Measurements from ENCODE around the gene ASRGL1.
"Not testable (repeated sequence)": the region's sequence is repeated elsewhere in the genome, so short reads cannot be mapped to it uniquely, and the experiment has no call there.

ASRGL1 gene

DNA sequence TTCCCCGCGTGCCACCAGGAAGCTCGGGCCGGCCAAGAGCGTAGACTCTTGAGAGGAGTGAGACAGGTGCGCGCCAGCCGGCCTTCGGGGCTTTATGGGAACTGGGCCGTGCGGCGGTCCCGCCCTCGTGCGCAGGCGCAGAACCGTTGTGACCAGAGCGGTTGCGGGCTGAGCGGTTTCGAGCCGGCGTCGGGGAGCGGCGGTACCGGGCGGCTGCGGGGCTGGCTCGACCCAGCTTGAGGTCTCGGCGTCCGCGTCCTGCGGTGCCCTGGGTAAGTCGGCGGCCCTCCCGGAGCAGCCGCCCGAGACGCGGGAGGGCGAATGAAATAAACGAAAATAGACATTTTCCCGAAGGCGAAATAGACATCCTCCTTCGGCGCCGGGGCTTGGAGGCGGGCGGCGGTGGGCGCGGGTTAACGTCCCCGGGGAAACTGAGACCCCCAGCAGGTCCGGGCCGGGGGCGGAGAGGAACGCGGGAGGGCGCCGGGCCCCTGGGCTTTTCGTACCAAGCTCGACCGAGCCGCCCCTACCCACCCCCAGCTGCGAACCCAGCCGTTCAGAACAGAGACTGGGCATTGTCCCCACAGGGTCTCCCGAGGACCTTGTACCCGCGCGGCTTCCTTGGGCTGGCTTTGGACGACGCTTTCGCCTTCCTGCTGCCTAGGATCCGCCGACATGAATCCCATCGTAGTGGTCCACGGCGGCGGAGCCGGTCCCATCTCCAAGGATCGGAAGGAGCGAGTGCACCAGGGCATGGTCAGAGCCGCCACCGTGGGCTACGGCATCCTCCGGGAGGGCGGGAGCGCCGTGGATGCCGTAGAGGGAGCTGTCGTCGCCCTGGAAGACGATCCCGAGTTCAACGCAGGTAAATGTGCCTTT lies at the start of gene ASRGL1:
Gene ASRGL1, plus strand, starts transcription at position 146 of the 879 bp plus-strand sequence. Its CDS starts 530 bp downstream, at position 676.
- peak within 1 kb of the TSS; percentile 55 for H3K4me3 ChIP-seq (ENCODE audit: low read depth, low read length)
- DNase-seq (ENCODE audit: low read depth) = no peak

DNA sequence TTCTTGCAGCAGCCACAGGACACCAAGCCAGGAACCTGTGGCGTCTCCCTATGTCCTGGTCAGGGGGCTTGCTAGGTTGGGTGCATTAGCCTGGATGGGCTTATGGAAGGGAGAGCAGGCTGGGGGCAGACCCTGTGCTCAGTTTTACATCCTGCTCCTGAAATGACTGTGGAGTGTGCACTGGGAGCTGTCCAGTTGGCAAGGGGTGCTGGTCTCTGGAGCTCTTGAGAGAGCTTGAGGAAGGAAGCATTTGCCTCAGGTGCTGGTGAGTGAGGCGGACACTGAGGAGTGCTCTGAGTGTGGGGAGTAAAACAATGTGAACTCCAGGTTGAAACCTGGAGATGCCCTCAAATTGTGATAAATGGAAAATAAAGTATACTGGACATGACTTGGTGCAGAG lies 41.7 kb upstream of the ASRGL1 start:
- no peak overlapping the region for H3K4me3 ChIP-seq (ENCODE audit: low read depth, low read length)
- no peak for DNase-seq (ENCODE audit: low read depth)

DNA sequence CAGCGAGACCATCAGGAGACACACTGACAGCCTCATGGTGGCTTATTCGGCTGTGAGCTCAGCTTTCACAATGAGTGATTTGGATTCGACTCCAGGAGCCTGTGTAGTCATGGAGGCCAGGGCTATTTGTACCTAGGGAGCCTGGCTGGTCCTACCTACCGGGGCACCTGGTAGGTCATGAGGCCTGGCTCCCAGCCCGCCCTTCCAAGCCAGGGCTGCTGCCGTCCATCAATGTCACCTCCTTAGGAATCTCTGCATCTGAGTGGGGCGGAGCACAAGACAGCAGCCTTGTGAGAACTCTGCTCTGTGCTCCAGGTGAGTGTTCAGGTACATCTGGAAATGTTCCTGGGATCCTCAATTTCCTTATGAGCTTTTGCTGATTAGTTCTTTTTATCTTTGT lies 38.3 kb upstream of the ASRGL1 start, which contains the start of gene SCGB1D4:
Gene SCGB1D4, minus strand, starts transcription at position 101 of the 400 bp plus-strand sequence. Its CDS starts 65 bp downstream, at position 36.
- H3K4me3 ChIP-seq (ENCODE audit: low read depth, low read length) = no peak within 1 kb of the TSS
- no peak for DNase-seq (ENCODE audit: low read depth)

DNA sequence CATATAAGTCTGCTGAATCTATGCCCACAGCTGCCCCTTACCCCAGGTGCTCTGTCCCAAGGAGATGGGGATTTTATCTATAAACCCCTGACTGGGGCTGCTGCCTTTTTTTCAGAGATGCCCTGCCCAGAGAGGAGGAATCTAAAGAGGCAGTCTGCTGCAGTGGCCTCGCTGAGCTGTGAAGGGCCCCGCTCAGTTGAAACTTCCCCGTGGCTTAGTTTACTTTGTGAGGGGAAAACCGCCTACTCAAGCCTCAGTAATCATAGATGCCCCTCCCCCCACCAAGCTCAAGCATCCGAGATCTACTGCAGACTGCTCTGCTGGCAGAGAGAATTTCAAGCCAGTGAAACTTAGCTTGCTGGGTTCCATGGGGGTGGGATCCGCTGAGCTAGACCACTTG lies 31.0 kb upstream of the ASRGL1 start:
- no peak overlapping the region for H3K4me3 ChIP-seq (ENCODE audit: low read depth, low read length)
- DNase-seq (ENCODE audit: low read depth) = no peak

DNA sequence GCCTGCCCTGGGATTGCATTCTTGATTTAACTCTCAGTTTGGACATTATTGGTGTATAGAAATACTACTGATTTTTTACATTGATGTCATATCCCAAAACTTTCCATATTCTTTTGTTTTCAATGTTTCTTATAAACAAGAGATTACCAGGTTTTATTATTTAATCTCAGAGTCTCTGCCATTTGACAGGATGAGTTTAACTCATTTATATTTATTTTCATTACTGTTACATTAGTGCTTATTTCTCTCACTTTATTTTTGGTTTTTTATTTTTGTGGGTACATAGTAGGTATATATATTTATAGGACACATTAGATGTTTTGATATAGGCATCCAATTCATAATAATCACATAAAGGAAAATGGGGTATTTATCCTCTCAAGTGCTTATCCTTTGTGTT lies 29.3 kb upstream of the ASRGL1 start:
- no peak for DNase-seq (ENCODE audit: low read depth)
- H3K4me3 ChIP-seq (ENCODE audit: low read depth, low read length) = no peak overlapping the region

DNA sequence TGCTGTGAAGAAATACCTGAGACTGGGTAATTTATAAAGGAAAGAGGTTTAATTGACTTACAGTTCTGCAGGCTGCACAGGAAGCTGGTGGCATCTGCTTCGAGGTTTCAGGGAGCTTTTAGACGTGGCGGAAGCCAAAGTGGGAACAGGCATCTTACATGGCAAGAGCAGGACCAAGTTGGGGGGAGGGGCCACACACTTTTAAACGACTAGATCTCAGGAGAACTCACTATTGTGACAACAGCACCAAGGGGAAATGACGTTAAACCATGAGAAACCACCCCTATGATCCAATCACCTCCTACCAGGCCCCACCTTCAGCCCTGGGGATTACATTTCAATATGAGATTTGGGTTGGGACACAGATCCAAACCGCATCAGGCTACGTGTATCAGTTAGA lies 27.3 kb upstream of the ASRGL1 start:
- H3K4me3 ChIP-seq (ENCODE audit: low read depth, low read length) = no peak overlapping the region

DNA sequence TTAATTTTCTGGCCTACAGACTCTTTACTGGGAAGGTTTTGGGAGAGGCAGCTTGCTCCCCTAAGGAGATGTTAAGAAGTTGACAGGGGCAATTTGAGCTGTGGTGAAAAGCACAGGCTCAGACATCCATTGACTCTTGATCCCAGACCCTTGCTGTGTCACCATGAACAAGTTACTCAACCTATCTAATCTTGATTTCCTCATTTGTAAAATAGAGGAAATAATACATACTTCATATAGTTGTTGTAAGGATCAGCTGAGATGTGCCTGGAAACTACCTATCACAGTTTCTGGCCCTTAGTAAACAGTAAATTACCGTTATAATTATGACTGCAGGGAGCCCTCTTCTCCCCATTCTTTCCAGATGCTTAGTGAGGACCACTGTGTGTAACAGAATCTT lies 21.8 kb upstream of the ASRGL1 start:
- DNase-seq (ENCODE audit: low read depth) = no peak
- no peak overlapping the region for H3K4me3 ChIP-seq (ENCODE audit: low read depth, low read length)

More for the DNA sequence above, 27.3 kb upstream of the ASRGL1 start:
- no peak for DNase-seq (ENCODE audit: low read depth)

DNA sequence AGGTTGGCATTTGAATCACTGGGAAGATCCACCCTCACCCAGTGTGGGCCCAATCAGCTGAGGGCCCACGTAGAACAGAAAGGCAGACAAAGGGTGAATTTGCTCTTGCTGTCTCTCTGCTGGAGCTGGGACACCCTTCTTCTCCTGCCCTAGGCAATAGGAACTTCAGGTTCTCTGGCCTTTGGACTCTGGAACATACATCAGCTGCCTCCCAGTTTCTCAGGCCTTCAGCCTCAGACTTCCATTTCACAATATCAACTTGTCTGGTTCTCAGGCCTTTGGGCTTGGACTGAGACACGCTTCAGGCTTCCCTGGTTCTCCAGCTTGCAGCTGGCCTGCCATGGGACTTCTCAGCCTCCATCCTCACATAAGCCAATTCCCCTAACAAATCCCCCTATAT lies 14.7 kb upstream of the ASRGL1 start:
- no peak for DNase-seq (ENCODE audit: low read depth)
- no peak overlapping the region for H3K4me3 ChIP-seq (ENCODE audit: low read depth, low read length)

DNA sequence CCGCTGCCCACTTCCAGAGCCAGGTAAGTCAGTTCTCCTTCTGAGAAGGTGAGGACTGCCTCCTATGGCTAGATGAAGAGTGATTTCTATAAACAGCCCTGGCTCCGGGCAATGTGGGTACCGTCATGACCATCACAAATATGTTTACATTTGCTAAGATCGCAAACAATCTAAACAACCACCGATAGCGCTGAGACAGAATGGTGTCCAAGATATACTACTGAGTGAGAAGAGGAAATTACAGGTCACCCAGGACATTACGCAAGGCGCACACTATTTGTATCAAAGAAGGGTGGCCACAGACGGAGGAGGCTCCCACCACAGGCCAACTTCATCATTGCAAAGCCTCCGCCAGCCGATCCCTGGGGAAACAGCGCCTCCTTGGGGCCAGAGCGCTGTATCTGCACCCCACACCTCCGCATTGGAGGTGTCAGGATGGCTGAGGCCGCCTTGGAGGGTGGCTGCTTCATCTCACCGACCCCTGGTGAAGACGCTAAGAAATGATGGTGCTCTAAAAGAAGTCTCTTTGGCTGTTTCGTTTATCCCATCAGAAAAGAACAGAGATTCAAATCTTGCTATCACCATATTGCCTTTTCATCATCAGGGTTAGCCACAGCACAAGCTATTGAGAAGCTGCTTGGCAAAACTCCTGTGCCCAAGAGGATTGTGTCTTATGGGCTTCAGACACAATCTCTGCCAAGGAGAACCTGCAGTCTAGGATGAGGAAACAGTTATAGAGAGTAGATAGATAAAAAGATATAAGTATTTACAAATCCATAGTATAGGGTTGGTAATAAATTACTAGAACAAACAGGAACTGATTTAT lies 12.3 kb upstream of the ASRGL1 start:
- no peak for DNase-seq (ENCODE audit: low read depth)
- H3K4me3 ChIP-seq (ENCODE audit: low read depth, low read length) = no peak overlapping the region

DNA sequence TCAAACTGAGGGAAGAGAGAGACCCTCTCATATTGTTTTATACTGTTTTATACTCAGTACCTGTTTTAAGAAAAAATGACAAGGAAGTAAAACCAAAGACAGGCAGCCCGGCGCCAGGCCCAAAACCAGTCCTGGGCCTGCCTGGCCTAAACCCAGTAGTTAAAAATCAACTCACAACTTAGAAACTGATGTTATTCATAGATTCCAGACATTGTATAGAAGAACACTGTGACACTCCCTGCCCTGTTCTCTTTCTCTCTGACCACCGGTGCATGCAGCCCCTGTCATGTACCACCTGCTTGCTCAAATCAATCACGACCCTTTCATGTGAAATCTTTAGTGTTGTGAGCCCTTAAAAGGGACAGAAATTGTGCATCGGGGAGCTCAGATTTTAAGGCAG lies 11.5 kb upstream of the ASRGL1 start:
- not testable (repeated sequence) for DNase-seq (ENCODE audit: low read depth); H3K4me3 ChIP-seq (ENCODE audit: low read depth, low read length)

DNA sequence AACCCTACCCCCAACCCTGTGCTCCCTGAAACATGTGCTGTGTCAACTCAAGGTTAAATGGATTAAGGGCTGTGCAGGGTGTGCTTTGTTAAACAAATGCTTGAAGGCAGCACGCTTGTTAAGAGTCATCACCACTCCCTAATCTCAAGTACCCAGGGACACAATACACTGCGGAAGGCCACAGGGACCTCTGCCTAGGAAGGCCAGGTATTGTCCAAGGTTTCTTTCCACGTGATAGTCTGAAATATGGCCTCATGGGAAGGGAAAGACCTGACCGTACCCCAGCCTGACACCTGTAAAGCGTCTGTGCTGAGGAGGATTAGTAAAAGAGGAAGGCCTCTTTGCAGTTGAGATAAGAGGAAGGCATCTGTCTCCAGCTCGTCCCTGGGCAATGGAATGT lies 10.5 kb upstream of the ASRGL1 start:
- not testable (repeated sequence) for DNase-seq (ENCODE audit: low read depth); H3K4me3 ChIP-seq (ENCODE audit: low read depth, low read length)

DNA sequence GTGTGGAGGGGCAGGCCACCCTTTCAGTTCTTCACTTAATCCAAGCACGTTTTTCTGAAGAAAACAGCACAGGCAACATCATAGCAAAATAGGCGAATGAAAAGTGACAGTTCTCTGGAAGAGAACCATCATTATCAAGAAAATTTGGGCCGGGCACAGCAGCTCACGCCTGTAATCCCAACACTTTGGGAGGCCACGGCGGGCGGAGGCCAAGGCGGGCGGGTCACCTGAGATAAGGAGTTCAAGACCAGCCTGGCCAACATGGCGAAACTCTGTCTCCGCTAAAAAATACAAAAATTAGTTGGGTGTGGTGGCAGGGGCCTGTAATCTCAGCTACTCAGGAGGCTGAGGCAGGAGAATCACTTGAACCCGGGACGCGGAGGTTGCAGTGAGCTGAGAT lies 9.7 kb upstream of the ASRGL1 start:
- H3K4me3 ChIP-seq (ENCODE audit: low read depth, low read length); DNase-seq (ENCODE audit: low read depth): not testable (repeated sequence)

DNA sequence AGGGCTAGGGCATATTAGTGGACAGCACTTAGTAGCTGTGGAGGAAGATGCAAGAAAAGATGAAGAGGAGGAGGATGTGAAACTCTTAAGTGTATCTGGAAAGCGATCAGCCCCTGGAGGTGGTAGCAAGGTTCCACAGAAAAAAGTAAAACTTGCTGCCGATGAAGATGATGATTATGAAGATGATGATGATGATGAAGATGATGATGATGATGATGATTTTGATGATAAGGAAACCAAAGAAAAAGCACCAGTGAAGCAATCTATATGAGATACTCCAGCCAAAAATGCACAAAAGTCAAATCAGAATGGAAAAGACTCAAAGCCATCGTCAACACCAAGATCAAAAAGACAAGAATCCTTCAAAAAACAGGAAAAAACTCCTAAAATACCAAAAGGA lies 6.0 kb upstream of the ASRGL1 start:
- not testable (repeated sequence) for DNase-seq (ENCODE audit: low read depth); H3K4me3 ChIP-seq (ENCODE audit: low read depth, low read length)

DNA sequence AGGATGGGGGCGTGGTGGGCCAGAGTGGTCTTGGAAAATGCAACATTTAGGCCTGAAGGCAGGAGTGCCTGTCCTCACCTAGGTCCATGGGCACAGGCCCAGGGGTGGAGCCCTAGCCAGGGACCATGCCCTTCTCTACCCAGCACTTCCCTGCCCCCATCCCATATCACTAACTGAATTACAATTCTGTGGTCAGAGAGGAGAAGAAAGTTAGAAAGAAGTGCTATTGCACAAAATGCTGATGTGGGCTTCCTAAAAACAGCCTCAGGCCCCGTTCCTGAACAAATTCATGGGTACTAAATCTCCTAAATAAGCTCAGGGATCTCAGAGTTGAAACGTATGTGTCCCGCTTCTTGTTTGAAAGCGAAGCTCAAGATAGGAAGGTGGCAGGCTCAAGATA lies 3.5 kb upstream of the ASRGL1 start:
- H3K4me3 ChIP-seq (ENCODE audit: low read depth, low read length) = no peak overlapping the region
- no peak for DNase-seq (ENCODE audit: low read depth)

DNA sequence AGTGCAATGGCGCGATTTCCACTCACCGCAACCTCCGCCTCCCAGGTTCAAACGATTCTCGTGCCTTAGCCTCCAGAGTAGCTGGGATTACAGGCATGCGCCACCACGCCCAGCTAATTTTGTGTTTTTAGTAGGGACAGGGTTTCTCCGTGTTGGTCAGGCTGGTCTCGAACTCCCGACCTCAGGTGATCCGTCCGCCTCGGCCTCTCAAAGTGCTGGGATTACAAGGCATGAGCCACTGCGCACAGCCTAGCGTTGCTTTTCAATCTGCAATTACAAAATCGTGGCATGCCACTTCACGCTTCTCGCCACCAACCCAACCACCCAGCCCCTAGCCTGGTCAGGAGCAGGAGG lies 322 bp upstream of the ASRGL1 start:
- H3K4me3 ChIP-seq (ENCODE audit: low read depth, low read length) = peak overlapping the region; percentile 55
- DNase-seq (ENCODE audit: low read depth) = not testable (repeated sequence)

DNA sequence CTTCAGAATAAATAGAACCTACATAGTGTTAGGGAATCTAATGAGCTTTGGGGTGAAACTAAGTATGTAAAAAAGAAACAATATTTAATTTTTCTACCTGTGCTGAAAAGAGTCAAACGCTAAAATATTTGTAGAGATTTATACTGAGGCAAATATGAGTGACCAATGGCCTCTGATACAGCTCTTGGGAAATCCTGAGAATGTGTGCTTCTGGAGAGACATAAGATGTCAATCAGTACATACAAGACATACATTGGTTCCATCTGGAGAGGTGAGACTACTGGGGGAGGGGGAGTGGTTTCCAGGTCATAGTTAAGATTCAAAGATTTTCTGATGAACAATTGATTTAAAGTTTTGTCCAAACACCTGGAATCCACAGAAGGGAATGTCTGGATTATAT lies 970 bp downstream of the ASRGL1 start:
- no peak overlapping the region for H3K4me3 ChIP-seq (ENCODE audit: low read depth, low read length)
- no peak for DNase-seq (ENCODE audit: low read depth)

DNA sequence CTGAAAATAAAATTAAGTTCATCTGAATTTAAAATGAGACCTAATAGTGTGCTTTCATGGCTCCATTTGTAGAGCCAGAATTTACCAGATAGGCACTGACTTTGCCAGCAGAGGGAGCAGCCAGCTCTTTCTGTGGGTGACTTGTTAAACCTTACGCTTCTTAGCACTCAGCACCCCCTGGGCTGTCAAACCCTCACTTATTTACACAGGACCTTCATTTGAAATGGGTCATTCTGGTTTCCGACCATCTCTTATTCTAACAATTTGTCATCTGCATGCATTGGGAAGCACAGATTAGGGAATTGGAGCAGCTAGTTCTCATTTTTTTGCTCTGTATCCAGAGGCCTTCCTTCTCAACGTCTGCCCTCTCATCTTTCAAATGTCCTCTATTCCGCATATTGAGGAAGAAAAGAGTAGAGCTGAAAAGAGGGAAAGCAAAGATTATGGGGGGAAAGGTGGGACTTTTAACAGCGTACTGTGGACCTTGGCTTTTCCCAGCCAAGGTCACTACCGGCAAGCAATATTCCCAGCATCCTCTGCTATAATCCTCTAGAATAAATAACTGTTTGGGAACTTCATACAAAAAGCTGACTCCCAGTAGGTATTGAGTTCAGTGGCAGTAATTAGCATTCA lies 3.1 kb downstream of the ASRGL1 start:
- no peak overlapping the region for H3K4me3 ChIP-seq (ENCODE audit: low read depth, low read length)

DNA sequence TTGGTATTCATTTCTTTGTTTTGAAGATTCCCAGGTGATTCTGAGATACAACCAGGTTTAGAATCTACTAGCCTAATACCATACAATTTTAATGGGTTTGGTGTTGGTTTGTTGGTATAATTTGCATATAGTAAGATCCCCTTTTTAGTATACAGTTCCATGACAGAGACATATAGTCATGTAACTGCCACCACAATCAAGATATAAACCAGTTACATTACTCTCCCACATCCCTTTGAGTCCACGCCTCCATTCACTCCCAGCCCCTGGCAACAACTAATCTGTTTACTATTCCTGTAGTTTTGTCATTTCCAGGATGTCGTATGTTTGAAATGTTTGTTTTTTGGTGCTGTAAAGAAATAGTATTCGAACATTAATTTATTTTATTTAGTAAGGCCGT lies 4.3 kb downstream of the ASRGL1 start:
- H3K4me3 ChIP-seq (ENCODE audit: low read depth, low read length) = no peak overlapping the region
- DNase-seq (ENCODE audit: low read depth) = no peak

More for the DNA sequence above, 3.1 kb downstream of the ASRGL1 start:
- no peak for DNase-seq (ENCODE audit: low read depth)

DNA sequence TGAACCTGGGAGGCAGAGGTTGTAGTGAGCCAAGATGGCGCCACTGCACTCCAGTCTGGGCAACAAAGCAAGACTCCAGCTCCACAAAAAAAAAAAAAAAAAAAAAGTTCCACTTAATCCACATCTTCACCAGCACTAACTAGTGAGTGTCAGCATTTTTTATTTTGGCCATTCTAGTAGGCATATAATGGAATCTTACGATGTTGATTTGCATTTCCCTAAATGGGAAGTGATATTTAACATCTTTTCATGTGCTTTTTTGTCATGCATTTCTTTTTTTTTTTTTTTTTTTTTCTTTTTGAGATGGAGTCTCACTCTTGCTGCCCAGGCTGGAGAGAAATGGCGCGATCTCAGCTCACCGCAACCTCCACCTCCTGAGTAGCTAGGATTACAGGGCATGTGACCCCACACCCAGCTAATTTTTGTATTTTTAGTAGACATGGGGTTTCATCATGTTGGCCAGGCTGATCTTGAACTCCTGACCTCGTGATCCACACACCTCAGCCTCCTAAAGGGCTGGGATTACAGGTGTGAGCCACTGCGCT lies 6.5 kb downstream of the ASRGL1 start:
- not testable (repeated sequence) for DNase-seq (ENCODE audit: low read depth); H3K4me3 ChIP-seq (ENCODE audit: low read depth, low read length)

DNA sequence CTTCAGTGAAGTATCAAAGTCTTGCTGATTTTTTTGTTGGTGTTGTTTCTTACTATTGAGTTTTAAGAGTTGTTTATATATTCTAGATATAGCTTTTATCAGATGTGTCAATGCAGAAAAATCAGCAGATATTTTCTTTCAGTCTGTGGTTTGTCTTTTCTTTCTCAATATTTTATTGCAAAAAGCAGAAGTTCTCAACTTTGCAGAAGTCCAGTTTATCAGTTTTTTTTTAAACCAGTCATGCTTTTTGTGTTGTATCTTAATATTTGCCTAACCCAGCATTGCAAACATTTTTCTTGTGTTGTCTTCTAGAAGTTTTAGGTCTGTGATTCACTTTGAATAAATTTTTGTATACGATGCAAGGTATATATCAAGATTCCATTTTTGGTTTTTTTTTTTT lies 7.0 kb downstream of the ASRGL1 start:
- no peak overlapping the region for H3K4me3 ChIP-seq (ENCODE audit: low read depth, low read length)
- DNase-seq (ENCODE audit: low read depth) = no peak
